IMR-90 (cell line): ENCODE measurements around the gene RUNX1. TPM values are rescaled to one million over a fixed set of nuclear protein-coding genes. Genes with fewer than 3 reads are reported as not detected.

Source experiments
- ATAC-seq: fragments of 200-7000 bp; cut with Tn5 transposase; 2 replicates; pipeline ENCODE4 v1.9.1; 2020; ENCODE audit warnings: low read depth, mild to moderate bottlenecking, moderate library complexity
- BruUV-seq: library from RNA; stranded (reverse); fragments of 400-500 nt; replicated peaks from 2 replicates; lab custom pipeline; 2021; lab: Mats Ljungman, UMichigan
- CTCF ChIA-PET: fragments of 300-600 bp; formaldehyde crosslinking; extraction: SDS; loops from one replicate; lab custom pipeline; 2021; ENCODE audit warnings: antibody characterized with exemption; lab: Yijun Ruan, JAX
- POLR2A ChIA-PET: fragments of 300-600 bp; sonication (Branson Sonifier 250); formaldehyde crosslinking; loops from one replicate; lab custom pipeline; 2022; ENCODE audit warnings: antibody characterized with exemption; ENCODE audit not compliant: unreplicated experiment; lab: Charles Lee
- DNase-seq: peaks from one replicate; pipeline ENCODE4 v3.0.0; 2013
- H2AFZ ChIP-seq: replicated peaks from 2 replicates; pipeline ENCODE3; 2013; ENCODE audit warnings: low read length, mild to moderate bottlenecking; ENCODE audit not compliant: poor library complexity
- H2AK5ac ChIP-seq: 2 replicates; pipeline ENCODE4 v1.6.1; 2013; ENCODE audit warnings: low read depth, low read length, inconsistent platforms
- H2AK9ac ChIP-seq: replicated peaks from 2 replicates; pipeline ENCODE3; 2013; ENCODE audit warnings: mild to moderate bottlenecking, low read depth, low read length, moderate library complexity; ENCODE audit not compliant: poor library complexity
- H2BK120ac ChIP-seq: 2 replicates; pipeline ENCODE4 v1.6.1; 2013; ENCODE audit warnings: low read depth, low read length, inconsistent platforms
- H2BK15ac ChIP-seq: 3 replicates; pipeline ENCODE4 v1.6.1; 2013; ENCODE audit warnings: low read depth, low read length, inconsistent platforms
- H2BK20ac ChIP-seq: 2 replicates; pipeline ENCODE4 v1.6.1; 2013; ENCODE audit warnings: low read depth, mild to moderate bottlenecking, inconsistent platforms, low read length, moderate library complexity
- H2BK5ac ChIP-seq: 2 replicates; pipeline ENCODE4 v1.6.1; 2013; ENCODE audit warnings: mild to moderate bottlenecking, low read depth, low read length, inconsistent platforms; ENCODE audit not compliant: poor library complexity, severe bottlenecking
- H3K14ac ChIP-seq: replicated peaks from 2 replicates; pipeline ENCODE4 v1.6.1; 2013; ENCODE audit warnings: low read depth, low read length, inconsistent platforms
- H3K18ac ChIP-seq: 2 replicates; pipeline ENCODE4 v1.6.1; 2013; ENCODE audit warnings: low read depth, low read length, control low read depth
- H3K23ac ChIP-seq: 2 replicates; pipeline ENCODE4 v1.6.1; 2013; ENCODE audit warnings: low read depth, low read length, inconsistent platforms
- H3K27ac ChIP-seq: 2 replicates; pipeline ENCODE4 v1.5.1; 2013; ENCODE audit warnings: mild to moderate bottlenecking, control low read depth, low read length; ENCODE audit not compliant: insufficient read depth
- H3K27me3 ChIP-seq: 2 replicates; pipeline ENCODE4 v1.6.1; 2013; ENCODE audit warnings: low read length; ENCODE audit not compliant: control insufficient read depth, insufficient read depth
- H3K36me3 ChIP-seq: 2 replicates; pipeline ENCODE4 v1.6.1; 2013; ENCODE audit warnings: low read length, mixed read lengths; ENCODE audit not compliant: control insufficient read depth, insufficient read depth
- H3K4ac ChIP-seq: 2 replicates; pipeline ENCODE4 v1.6.1; 2013; ENCODE audit warnings: low read depth, low read length, inconsistent platforms
- H3K4me1 ChIP-seq: 2 replicates; pipeline ENCODE4 v1.6.1; 2013; ENCODE audit warnings: low read length, mixed read lengths; ENCODE audit not compliant: control insufficient read depth, insufficient read depth
- H3K4me2 ChIP-seq: 2 replicates; pipeline ENCODE4 v1.6.1; 2013; ENCODE audit warnings: low read depth, mild to moderate bottlenecking, control low read depth, low read length, moderate library complexity
- H3K4me3 ChIP-seq: 2 replicates; pipeline ENCODE4 v1.5.1; 2013; ENCODE audit warnings: low read depth, mild to moderate bottlenecking, control low read depth, low read length, moderate library complexity; ENCODE audit not compliant: insufficient read depth
- H3K56ac ChIP-seq: 2 replicates; pipeline ENCODE4 v1.6.1; 2013; ENCODE audit warnings: low read length, inconsistent platforms; ENCODE audit not compliant: insufficient read depth; ENCODE audit errors: extremely low read depth
- H3K79me1 ChIP-seq, 2 experiments: 2 replicates each; pipeline ENCODE4 v1.6.1; 2013; ENCODE audit warnings: low read length in 2 of 2, inconsistent platforms in 1 of 2, low read depth in 1 of 2
- H3K9ac ChIP-seq: 2 replicates; pipeline ENCODE4 v1.6.1; 2013; ENCODE audit warnings: low read depth, low read length, control low read depth
- H3K9me1 ChIP-seq: 2 replicates; pipeline ENCODE4 v1.6.1; 2013; ENCODE audit warnings: low read length, inconsistent platforms; ENCODE audit not compliant: insufficient read depth
- H3K9me3 ChIP-seq: 2 replicates; pipeline ENCODE4 v1.6.1; 2013; ENCODE audit warnings: low read length; ENCODE audit not compliant: control insufficient read depth, insufficient read depth
- H4K20me1 ChIP-seq: 2 replicates; pipeline ENCODE4 v1.6.1; 2013; ENCODE audit warnings: low read length, inconsistent platforms; ENCODE audit not compliant: insufficient read depth
- H4K5ac ChIP-seq: 2 replicates; pipeline ENCODE4 v1.6.1; 2013; ENCODE audit warnings: mild to moderate bottlenecking, low read depth, low read length, control low read depth
- H4K8ac ChIP-seq, 2 experiments: 2 replicates each; pipeline ENCODE4 v1.6.1; 2013; ENCODE audit warnings: low read depth in 2 of 2, low read length in 2 of 2, control low read depth in 1 of 2, inconsistent platforms in 1 of 2
- H4K91ac ChIP-seq: 2 replicates; pipeline ENCODE4 v1.6.1; 2013; ENCODE audit warnings: low read depth, low read length, inconsistent platforms; ENCODE audit not compliant: insufficient read depth
- BHLHE40 ChIP-seq: fragments of 150-350 bp; IDR thresholded peaks from 2 replicates; pipeline ENCODE4 v1.6.1; 2016; ENCODE audit warnings: mild to moderate bottlenecking, low read depth, low read length
- CEBPB ChIP-seq: IDR thresholded peaks from 2 replicates; pipeline ENCODE4 v1.6.1; 2012; ENCODE audit warnings: low read depth, low read length, improper control_type of control experiment
- CHD1 ChIP-seq: IDR thresholded peaks from 2 replicates; pipeline ENCODE4 v1.6.1; 2012; ENCODE audit warnings: low read depth, low read length, improper control_type of control experiment
- ELK1 ChIP-seq: fragments of 150-350 bp; IDR thresholded peaks from 2 replicates; pipeline ENCODE4 v1.6.1; 2016; ENCODE audit warnings: low read depth, mild to moderate bottlenecking, low read length, moderate library complexity, borderline replicate concordance
- FOS ChIP-seq: fragments of 150-350 bp; IDR thresholded peaks from 2 replicates; pipeline ENCODE4 v1.6.1; 2016; ENCODE audit warnings: low read depth, low read length
- MAFK ChIP-seq: IDR thresholded peaks from 2 replicates; pipeline ENCODE4 v1.6.1; 2012; ENCODE audit warnings: low read depth, low read length, improper control_type of control experiment
- MAZ ChIP-seq: IDR thresholded peaks from 2 replicates; pipeline ENCODE4 v1.6.1; 2012; ENCODE audit warnings: low read depth, mild to moderate bottlenecking, low read length, improper control_type of control experiment, moderate library complexity, borderline replicate concordance
- MXI1 ChIP-seq: IDR thresholded peaks from 2 replicates; pipeline ENCODE4 v1.6.1; 2012; ENCODE audit warnings: low read depth, mild to moderate bottlenecking, low read length, moderate library complexity, borderline replicate concordance
- NFE2L2 ChIP-seq: fragments of 150-350 bp; IDR thresholded peaks from 2 replicates; pipeline ENCODE4 v1.6.1; 2016; ENCODE audit warnings: low read depth, mild to moderate bottlenecking, low read length
- POLR2A ChIP-seq: IDR thresholded peaks from 2 replicates; pipeline ENCODE4 v1.6.1; 2012; ENCODE audit warnings: mild to moderate bottlenecking, low read depth, low read length
- RAD21 ChIP-seq: IDR thresholded peaks from 2 replicates; pipeline ENCODE4 v1.6.1; 2012; ENCODE audit warnings: low read length, improper control_type of control experiment
- RCOR1 ChIP-seq: IDR thresholded peaks from 2 replicates; pipeline ENCODE4 v1.6.1; 2012; ENCODE audit warnings: mild to moderate bottlenecking, low read length, improper control_type of control experiment; ENCODE audit not compliant: insufficient replicate concordance
- RFX5 ChIP-seq: IDR thresholded peaks from 2 replicates; pipeline ENCODE4 v1.8.0; 2012; ENCODE audit warnings: low read depth, mild to moderate bottlenecking, low read length, moderate library complexity
- SMC3 ChIP-seq: fragments of 150-350 bp; IDR thresholded peaks from 2 replicates; pipeline ENCODE4 v1.6.1; 2016; ENCODE audit warnings: low read depth, mild to moderate bottlenecking, antibody characterized with exemption, low read length, moderate library complexity
- WGBS, 2 experiments: methylation state at CpG; one replicate each; pipeline versions ENCODE4 v1.1.5 to v1.1.7; 2013; ENCODE audit warnings: missing lambda C conversion rate in 2 of 2; ENCODE audit not compliant: insufficient read length in 1 of 2; ENCODE audit errors: extremely low coverage in 2 of 2; 5-methylcytosine and 5-hydroxymethylcytosine counted together
- dilution Hi-C: fragments of 300-500 bp; cut with HindIII; formaldehyde crosslinking; loops from one replicate; pipeline ENCODE4 v1.14.3; 2018; ENCODE audit warnings: low sequenced_read_pairs; ENCODE audit not compliant: unreplicated experiment
- in situ Hi-C: fragments of 300-500 bp; cut with MboI; formaldehyde crosslinking; loops from 3 replicates; pipeline ENCODE4 v1.14.3; 2019; ENCODE audit warnings: low sequenced_read_pairs, inconsistent platforms, mixed read lengths
- intact Hi-C: fragments of 100-400 bp; cut with micrococcal nuclease; formaldehyde crosslinking; loops from 2 replicates; pipeline ENCODE4 v1.10.0; 2022
- polyA plus RNA-seq, 3 experiments: library from polyadenylated mRNA; depleted of rRNA; stranded (reverse); fragments of >200 nt; gene quantifications; 2 replicates each; pipeline ENCODE4 v1.2.3, GENCODE V29; 2012; ENCODE audit warnings: low replicate concordance in 1 of 3
- total RNA-seq: library from RNA; depleted of rRNA; stranded (reverse); fragments of >200 nt; gene quantifications from 2 replicates; pipeline ENCODE4 v1.2.3, GENCODE V29; 2012
- TF ChIP-seq, protein P1 (sequence below): fragments of 150-350 bp; IDR thresholded peaks from 2 replicates; pipeline ENCODE4 v1.6.1; 2017; ENCODE audit warnings: mild to moderate bottlenecking, antibody characterized with exemption, low read length, low read depth
- TF ChIP-seq, protein P2 (sequence below): conservative IDR thresholded peaks from 2 replicates; pipeline ENCODE4 v1.5.1; 2012; ENCODE audit warnings: mild to moderate bottlenecking, low read depth, low read length, improper control_type of control experiment

Gene RUNX1
- total and polyA plus RNA-seq, 2 of the 4 experiments (the other 2 are of a cell fraction): 34.5 to 56.5 TPM

DNA sequence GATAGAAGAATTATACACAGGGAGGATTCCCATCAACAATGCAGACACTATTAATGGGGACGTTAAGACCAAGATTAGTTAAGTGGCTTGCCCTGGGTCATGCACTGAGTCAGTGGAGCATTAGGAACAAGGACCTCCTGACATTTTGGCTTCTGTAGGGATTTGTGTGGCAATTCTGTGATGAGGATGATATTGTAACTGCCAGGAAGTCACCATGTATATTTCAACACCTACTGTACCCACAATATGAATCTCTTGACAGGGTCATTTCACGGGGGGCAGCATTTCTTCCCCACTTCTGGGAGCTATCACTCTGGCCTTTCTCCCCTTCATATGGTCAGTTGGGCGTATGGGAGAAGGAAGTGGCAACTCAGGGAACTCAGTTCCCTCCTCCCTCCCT is 134.9 kb downstream of the RUNX1 start:
- peaks cover 26% of the 10 kb centered on the region for H3K9me1 ChIP-seq
- peak overlapping the region; percentile 99 for H2AK5ac ChIP-seq
- no peak overlapping the region for H2AFZ ChIP-seq
- intact Hi-C loops (no loop called here), in situ Hi-C loops (loop anchor here (10.0 kb wide), 1 partner anchor 131 kb away; the partner anchor contains the start of gene RUNX1), dilution Hi-C loops (no loop called here)
- no peaks in the 10 kb centered on the region for H4K20me1 ChIP-seq
- no peak for ATAC-seq
- WGBS, 2 experiments: no CpG with 5 or more reads among the region's 3 CpGs
- H2BK120ac ChIP-seq: peak overlapping the region; percentile 100
- no peak overlapping the region for H2AK9ac ChIP-seq
- H3K36me3 ChIP-seq: no peaks in the 10 kb centered on the region
- TF ChIP-seq, protein P1, sequence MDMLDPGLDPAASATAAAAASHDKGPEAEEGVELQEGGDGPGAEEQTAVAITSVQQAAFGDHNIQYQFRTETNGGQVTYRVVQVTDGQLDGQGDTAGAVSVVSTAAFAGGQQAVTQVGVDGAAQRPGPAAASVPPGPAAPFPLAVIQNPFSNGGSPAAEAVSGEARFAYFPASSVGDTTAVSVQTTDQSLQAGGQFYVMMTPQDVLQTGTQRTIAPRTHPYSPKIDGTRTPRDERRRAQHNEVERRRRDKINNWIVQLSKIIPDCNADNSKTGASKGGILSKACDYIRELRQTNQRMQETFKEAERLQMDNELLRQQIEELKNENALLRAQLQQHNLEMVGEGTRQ: no peak
- TF ChIP-seq MAFK (no peak), CEBPB (no peak), FOS (no peak), ELK1 (no peak), MXI1 (no peak), BHLHE40 (no peak), SMC3 (no peak), RFX5 (no peak), CHD1 (no peak), RCOR1 (no peak), NFE2L2 (no peak), POLR2A (no peak), MAZ (no peak), RAD21 (no peak)
- TF ChIP-seq, protein P2, sequence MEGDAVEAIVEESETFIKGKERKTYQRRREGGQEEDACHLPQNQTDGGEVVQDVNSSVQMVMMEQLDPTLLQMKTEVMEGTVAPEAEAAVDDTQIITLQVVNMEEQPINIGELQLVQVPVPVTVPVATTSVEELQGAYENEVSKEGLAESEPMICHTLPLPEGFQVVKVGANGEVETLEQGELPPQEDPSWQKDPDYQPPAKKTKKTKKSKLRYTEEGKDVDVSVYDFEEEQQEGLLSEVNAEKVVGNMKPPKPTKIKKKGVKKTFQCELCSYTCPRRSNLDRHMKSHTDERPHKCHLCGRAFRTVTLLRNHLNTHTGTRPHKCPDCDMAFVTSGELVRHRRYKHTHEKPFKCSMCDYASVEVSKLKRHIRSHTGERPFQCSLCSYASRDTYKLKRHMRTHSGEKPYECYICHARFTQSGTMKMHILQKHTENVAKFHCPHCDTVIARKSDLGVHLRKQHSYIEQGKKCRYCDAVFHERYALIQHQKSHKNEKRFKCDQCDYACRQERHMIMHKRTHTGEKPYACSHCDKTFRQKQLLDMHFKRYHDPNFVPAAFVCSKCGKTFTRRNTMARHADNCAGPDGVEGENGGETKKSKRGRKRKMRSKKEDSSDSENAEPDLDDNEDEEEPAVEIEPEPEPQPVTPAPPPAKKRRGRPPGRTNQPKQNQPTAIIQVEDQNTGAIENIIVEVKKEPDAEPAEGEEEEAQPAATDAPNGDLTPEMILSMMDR: no peak
- no peak for DNase-seq
- H3K27me3 ChIP-seq: no peaks in the 10 kb centered on the region
- peak overlapping the region; percentile 94 for H3K18ac ChIP-seq
- H4K5ac ChIP-seq: peak overlapping the region; percentile 72; the same call in 1 of the 2 replicates
- peaks cover 0 to 16% of the 10 kb centered on the region in 2 experiments; a peak in 2 of 4 replicates for H3K79me1 ChIP-seq
- H2BK20ac ChIP-seq: peak overlapping the region; percentile 99
- H3K9me3 ChIP-seq: no peaks in the 10 kb centered on the region
- no peak overlapping the region for H3K9ac ChIP-seq
- H4K91ac ChIP-seq: peak overlapping the region; percentile 96
- H3K4ac ChIP-seq: peak overlapping the region; percentile 98
- no TSS peak for BruUV-seq
- CTCF ChIA-PET: no interaction called here
- peak overlapping the region; percentile 96 for H2BK15ac ChIP-seq
- POLR2A ChIA-PET: no interaction called here
- no peak overlapping the region for H3K4me2 ChIP-seq
- H3K14ac ChIP-seq: peak overlapping the region; percentile 89
- peak overlapping the region; percentile 62; the same call in 1 of the 2 replicates for H3K27ac ChIP-seq
- H3K23ac ChIP-seq: peak overlapping the region; percentile 85
- H2BK5ac ChIP-seq: peak overlapping the region; percentile 26
- no peak overlapping the region for H3K4me3 ChIP-seq
- H3K56ac ChIP-seq: peak overlapping the region; percentile 1; the same call in 1 of the 2 replicates
- peak overlapping the region; percentile 49 to 84; a peak in 3 of 4 replicates for H4K8ac ChIP-seq
- H3K4me1 ChIP-seq: peaks cover 25% of the 10 kb centered on the region
